Liver (tissue), 9 donors: Measurements from ENCODE around the gene DES. TPM values are rescaled to one million over a fixed set of nuclear protein-coding genes. Genes with fewer than 3 reads are reported as not detected.

Experiments
- DNase-seq: peaks from one replicate; pipeline ENCODE4 v3.0.0-alpha.2; 2017; ENCODE audit warnings: low spot score
- H3K27ac ChIP-seq, 2 donors: one replicate each; pipeline ENCODE4 v1.7.0; 2013; ENCODE audit warnings: inconsistent platforms in 2 of 2, low read length in 2 of 2, control low read depth in 1 of 2, low read depth in 1 of 2, mild to moderate bottlenecking in 1 of 2
- H3K27me3 ChIP-seq, 4 donors: one replicate each; pipeline versions ENCODE4 v1.6.1 to v1.7.0; 2013; ENCODE audit warnings: low read length in 3 of 4, inconsistent platforms in 1 of 4, mild to moderate bottlenecking in 1 of 4, moderate library complexity in 1 of 4; ENCODE audit not compliant: control insufficient read depth in 4 of 4, insufficient read depth in 4 of 4
- H3K36me3 ChIP-seq, 4 donors: one replicate each; pipeline versions ENCODE4 v1.6.1 to v1.7.0; 2013; ENCODE audit warnings: low read length in 3 of 4, mild to moderate bottlenecking in 3 of 4, low read depth in 1 of 4, moderate library complexity in 1 of 4; ENCODE audit not compliant: control insufficient read depth in 4 of 4, insufficient read depth in 3 of 4
- H3K4me1 ChIP-seq, 4 donors: one replicate each; pipeline versions ENCODE4 v1.6.1 to v1.7.0; 2013; ENCODE audit warnings: low read length in 3 of 4, mild to moderate bottlenecking in 3 of 4, moderate library complexity in 1 of 4; ENCODE audit not compliant: control insufficient read depth in 4 of 4, insufficient read depth in 4 of 4
- H3K4me3 ChIP-seq, 3 donors: one replicate each; pipeline versions ENCODE4 v1.6.1 to v1.7.0; 2013; ENCODE audit warnings: low read length in 3 of 3, control low read depth in 1 of 3, low read depth in 1 of 3, mild to moderate bottlenecking in 1 of 3
- H3K9ac ChIP-seq, 2 donors: one replicate each; pipeline ENCODE4 v1.7.0; 2013; ENCODE audit warnings: low read length in 2 of 2, mild to moderate bottlenecking in 2 of 2, moderate library complexity in 2 of 2, control low read depth in 1 of 2, low read depth in 1 of 2
- H3K9me3 ChIP-seq, 4 donors: one replicate each; pipeline versions ENCODE4 v1.6.1 to v1.7.0; 2013; ENCODE audit warnings: low read length in 3 of 4; ENCODE audit not compliant: control insufficient read depth in 4 of 4
- ATF3 ChIP-seq: IDR thresholded peaks from 2 replicates; pipeline ENCODE4 v1.6.1; 2016; ENCODE audit warnings: antibody characterized with exemption
- CTCF ChIP-seq: fragments of 150-350 bp; IDR thresholded peaks from 2 replicates; pipeline ENCODE4 v1.5.1; 2017; ENCODE audit warnings: improper control_type of control experiment, low read depth, low read length; ENCODE audit not compliant: missing input control
- EGR1 ChIP-seq, 2 donors: IDR thresholded peaks; 2 replicates each; pipeline ENCODE4 v1.6.1; 2016 to 2018; ENCODE audit warnings: antibody characterized with exemption in 2 of 2, low read depth in 2 of 2
- FOXA1 ChIP-seq: IDR thresholded peaks from 2 replicates; pipeline ENCODE4 v1.6.1; 2016; ENCODE audit warnings: antibody characterized with exemption
- FOXA2 ChIP-seq: IDR thresholded peaks from 2 replicates; pipeline ENCODE4 v1.6.1; 2016; ENCODE audit warnings: antibody characterized with exemption
- GABPA ChIP-seq, 2 donors: IDR thresholded peaks in 1 of 2; conservative IDR thresholded peaks in 1 of 2; 2 replicates each; pipeline ENCODE4 v1.6.1; 2016; ENCODE audit warnings: antibody characterized with exemption in 2 of 2, mild to moderate bottlenecking in 1 of 2, moderate library complexity in 1 of 2
- HNF4A ChIP-seq, 2 donors: conservative IDR thresholded peaks; 2 replicates each; pipeline ENCODE4 v1.6.1; 2016; ENCODE audit warnings: antibody characterized with exemption in 2 of 2, mild to moderate bottlenecking in 2 of 2
- JUND ChIP-seq, 2 donors: IDR thresholded peaks; 2 replicates each; pipeline ENCODE4 v1.6.1; 2016; ENCODE audit warnings: antibody characterized with exemption in 2 of 2
- MAX ChIP-seq: IDR thresholded peaks from 2 replicates; pipeline ENCODE4 v1.6.1; 2016; ENCODE audit warnings: antibody characterized with exemption
- NR2F2 ChIP-seq: IDR thresholded peaks from 2 replicates; pipeline ENCODE4 v1.6.1; 2016; ENCODE audit warnings: antibody characterized with exemption
- REST ChIP-seq: IDR thresholded peaks from 2 replicates; pipeline ENCODE4 v1.6.1; 2016; ENCODE audit warnings: antibody characterized with exemption, mild to moderate bottlenecking
- RXRA ChIP-seq, 2 donors: IDR thresholded peaks; 2 replicates each; pipeline ENCODE4 v1.6.1; 2017 to 2018; ENCODE audit warnings: antibody characterized with exemption in 2 of 2, mild to moderate bottlenecking in 1 of 2
- SP1 ChIP-seq: IDR thresholded peaks from 2 replicates; pipeline ENCODE4 v1.6.1; 2018; ENCODE audit warnings: antibody characterized with exemption, mild to moderate bottlenecking
- YY1 ChIP-seq: IDR thresholded peaks from 2 replicates; pipeline ENCODE4 v1.6.1; 2016; ENCODE audit warnings: antibody characterized with exemption, mild to moderate bottlenecking
- ZBTB33 ChIP-seq: IDR thresholded peaks from 2 replicates; pipeline ENCODE4 v1.6.1; 2016; ENCODE audit warnings: antibody characterized with exemption
- WGBS: extraction: QIAGEN DNeasy Blood & Tissue Kit; methylation state at CpG from one replicate; pipeline ENCODE4 v1.1.7; 2013; 5-methylcytosine and 5-hydroxymethylcytosine counted together
- polyA plus RNA-seq, 2 donors: library from polyadenylated mRNA; stranded (reverse) in 1 of 2; unstranded in 1 of 2; fragments of 200-250 nt in 1 of 2; fragments of >200 nt in 1 of 2; fragmentation: Nextera tagmentation in 1 of 2; extraction: Ambion mirVana in 1 of 2; gene quantifications; one replicate each; pipeline versions ENCODE4 v1.2.1 to v1.2.3, GENCODE V29; 2013 to 2015
- total RNA-seq, 2 donors: library from RNA; depleted of rRNA; stranded (reverse); fragments of >200 nt; gene quantifications; one replicate each; pipeline ENCODE4 v1.2.3, GENCODE V29; 2014
- donor health status: healthy.
- donor health status: healthy.
- donor health status: healthy.
- donor health status: healthy.
- donor health status: healthy.

The DES gene
- total and polyA plus RNA-seq, 4 donors: 0.15 to 50.0 (median 3.2) TPM

- no peak overlapping the region for H3K4me3 ChIP-seq
- DNase-seq: no peak
- H3K27me3 ChIP-seq: peaks cover 0 to 5% (median 1%) of the 10 kb centered on the region in 4 donors
- 74% methylated on average over 1 of the region's 1 CpG for WGBS
- no peaks in the 10 kb centered on the region for H3K36me3 ChIP-seq
- no peaks in the 10 kb centered on the region for H3K9me3 ChIP-seq
- H3K4me1 ChIP-seq: peaks cover 0 to 9% (median under 1%) of the 10 kb centered on the region in 4 donors
- H3K9ac ChIP-seq: no peak overlapping the region
- TF ChIP-seq NR2F2 (no peak), FOXA1 (no peak), MAX (no peak), FOXA2 (no peak), ZBTB33 (no peak), ATF3 (no peak), RXRA (IDR thresholded peaks at IDR 0.05) (no peak), GABPA (IDR thresholded peaks at IDR 0.05 in 1 of 2, conservative IDR thresholded peaks at IDR 0.05 in 1 of 2) (no peak), EGR1 (IDR thresholded peaks at IDR 0.05; ENCODE audit: low read depth in 2 of 2) (no peak), YY1 (no peak), CTCF (no peak), SP1 (no peak), HNF4A (conservative IDR thresholded peaks at IDR 0.05) (no peak), REST (no peak), JUND (IDR thresholded peaks at IDR 0.05) (no peak)
- H3K27ac ChIP-seq: no peak overlapping the region
Observed at GRCh38 chr2:219446689-219447088, 28.5 kb downstream of the DES start.
